ENCODE measurements around the gene JAML. TPM values are rescaled to one million over a fixed set of nuclear protein-coding genes. Genes with fewer than 3 reads are reported as not detected.

The JAML gene
- total and polyA plus RNA-seq, 2 of the 13 experiments (the other 11 are each of a cell fraction or from before 2014, with no cell fraction given) = 2.0 to 3.3 TPM

GRCh38 chr11:118171269-118172062 lies 53.3 kb downstream of the JAML start (continued):
- TF ChIP-seq, protein P1, sequence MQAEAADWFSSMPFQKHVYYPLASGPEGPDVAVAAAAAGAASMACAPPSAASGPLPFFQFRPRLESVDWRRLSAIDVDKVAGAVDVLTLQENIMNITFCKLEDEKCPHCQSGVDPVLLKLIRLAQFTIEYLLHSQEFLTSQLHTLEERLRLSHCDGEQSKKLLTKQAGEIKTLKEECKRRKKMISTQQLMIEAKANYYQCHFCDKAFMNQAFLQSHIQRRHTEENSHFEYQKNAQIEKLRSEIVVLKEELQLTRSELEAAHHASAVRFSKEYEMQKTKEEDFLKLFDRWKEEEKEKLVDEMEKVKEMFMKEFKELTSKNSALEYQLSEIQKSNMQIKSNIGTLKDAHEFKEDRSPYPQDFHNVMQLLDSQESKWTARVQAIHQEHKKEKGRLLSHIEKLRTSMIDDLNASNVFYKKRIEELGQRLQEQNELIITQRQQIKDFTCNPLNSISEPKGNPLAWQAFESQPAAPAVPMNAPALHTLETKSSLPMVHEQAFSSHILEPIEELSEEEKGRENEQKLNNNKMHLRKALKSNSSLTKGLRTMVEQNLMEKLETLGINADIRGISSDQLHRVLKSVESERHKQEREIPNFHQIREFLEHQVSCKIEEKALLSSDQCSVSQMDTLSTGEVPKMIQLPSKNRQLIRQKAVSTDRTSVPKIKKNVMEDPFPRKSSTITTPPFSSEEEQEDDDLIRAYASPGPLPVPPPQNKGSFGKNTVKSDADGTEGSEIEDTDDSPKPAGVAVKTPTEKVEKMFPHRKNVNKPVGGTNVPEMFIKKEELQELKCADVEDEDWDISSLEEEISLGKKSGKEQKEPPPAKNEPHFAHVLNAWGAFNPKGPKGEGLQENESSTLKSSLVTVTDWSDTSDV (CRISPR knock-in tag; IDR thresholded peaks at IDR 0.05) = no peak
- no peak for TF ChIP-seq DDIT3 (CRISPR knock-in tag; IDR thresholded peaks at IDR 0.05)
- no peak for TF ChIP-seq ISL2 (CRISPR knock-in tag; IDR thresholded peaks at IDR 0.05)
- no peak for TF ChIP-seq NR3C1 (CRISPR knock-in tag; IDR thresholded peaks at IDR 0.05)
- no peak for TF ChIP-seq FUBP1 (CRISPR knock-in tag; IDR thresholded peaks at IDR 0.05; ENCODE audit: borderline replicate concordance)
- no peak for TF ChIP-seq HNF1A (IDR thresholded peaks at IDR 0.05; ENCODE audit: low read depth)
- no peak for TF ChIP-seq HNF1A (CRISPR knock-in tag; IDR thresholded peaks at IDR 0.05; ENCODE audit: borderline replicate concordance)
- TF ChIP-seq KDM4B (CRISPR knock-in tag; IDR thresholded peaks at IDR 0.05) = no peak
- TF ChIP-seq, protein P2, sequence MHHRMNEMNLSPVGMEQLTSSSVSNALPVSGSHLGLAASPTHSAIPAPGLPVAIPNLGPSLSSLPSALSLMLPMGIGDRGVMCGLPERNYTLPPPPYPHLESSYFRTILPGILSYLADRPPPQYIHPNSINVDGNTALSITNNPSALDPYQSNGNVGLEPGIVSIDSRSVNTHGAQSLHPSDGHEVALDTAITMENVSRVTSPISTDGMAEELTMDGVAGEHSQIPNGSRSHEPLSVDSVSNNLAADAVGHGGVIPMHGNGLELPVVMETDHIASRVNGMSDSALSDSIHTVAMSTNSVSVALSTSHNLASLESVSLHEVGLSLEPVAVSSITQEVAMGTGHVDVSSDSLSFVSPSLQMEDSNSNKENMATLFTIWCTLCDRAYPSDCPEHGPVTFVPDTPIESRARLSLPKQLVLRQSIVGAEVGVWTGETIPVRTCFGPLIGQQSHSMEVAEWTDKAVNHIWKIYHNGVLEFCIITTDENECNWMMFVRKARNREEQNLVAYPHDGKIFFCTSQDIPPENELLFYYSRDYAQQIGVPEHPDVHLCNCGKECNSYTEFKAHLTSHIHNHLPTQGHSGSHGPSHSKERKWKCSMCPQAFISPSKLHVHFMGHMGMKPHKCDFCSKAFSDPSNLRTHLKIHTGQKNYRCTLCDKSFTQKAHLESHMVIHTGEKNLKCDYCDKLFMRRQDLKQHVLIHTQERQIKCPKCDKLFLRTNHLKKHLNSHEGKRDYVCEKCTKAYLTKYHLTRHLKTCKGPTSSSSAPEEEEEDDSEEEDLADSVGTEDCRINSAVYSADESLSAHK (CRISPR knock-in tag; IDR thresholded peaks at IDR 0.05; ENCODE audit: borderline replicate concordance) = 0 out of 2 replicates have a peak, but pooled peaks have one; percentile 37
- TF ChIP-seq ZSCAN22 (CRISPR knock-in tag; IDR thresholded peaks at IDR 0.05) = no peak
- TF ChIP-seq ZNF432 (CRISPR knock-in tag; IDR thresholded peaks at IDR 0.05; ENCODE audit: borderline replicate concordance) = no peak
- TF ChIP-seq, protein P3, sequence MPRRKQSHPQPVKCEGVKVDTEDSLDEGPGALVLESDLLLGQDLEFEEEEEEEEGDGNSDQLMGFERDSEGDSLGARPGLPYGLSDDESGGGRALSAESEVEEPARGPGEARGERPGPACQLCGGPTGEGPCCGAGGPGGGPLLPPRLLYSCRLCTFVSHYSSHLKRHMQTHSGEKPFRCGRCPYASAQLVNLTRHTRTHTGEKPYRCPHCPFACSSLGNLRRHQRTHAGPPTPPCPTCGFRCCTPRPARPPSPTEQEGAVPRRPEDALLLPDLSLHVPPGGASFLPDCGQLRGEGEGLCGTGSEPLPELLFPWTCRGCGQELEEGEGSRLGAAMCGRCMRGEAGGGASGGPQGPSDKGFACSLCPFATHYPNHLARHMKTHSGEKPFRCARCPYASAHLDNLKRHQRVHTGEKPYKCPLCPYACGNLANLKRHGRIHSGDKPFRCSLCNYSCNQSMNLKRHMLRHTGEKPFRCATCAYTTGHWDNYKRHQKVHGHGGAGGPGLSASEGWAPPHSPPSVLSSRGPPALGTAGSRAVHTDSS (CRISPR knock-in tag; conservative IDR thresholded peaks at IDR 0.05) = no peak
- no peak for TF ChIP-seq RORA (CRISPR knock-in tag; IDR thresholded peaks at IDR 0.05)
- no peak for TF ChIP-seq ZNF672 (CRISPR knock-in tag; IDR thresholded peaks at IDR 0.05)
- peak; percentile 18; the same call in 1 of the 2 replicates for TF ChIP-seq YEATS2 (CRISPR knock-in tag; IDR thresholded peaks at IDR 0.05; ENCODE audit: borderline replicate concordance)
